Left lung (tissue), 10 donors: ENCODE results near the gene MROH2A. TPM values are rescaled to one million over a fixed set of nuclear protein-coding genes. Genes with fewer than 3 reads are reported as not detected.

Experiments used
- ATAC-seq: fragments of 200-7000 bp; cut with Tn5 transposase; one replicate; pipeline ENCODE4 v1.9.1; 2020; ENCODE audit warnings: moderate library complexity
- DNase-seq, 4 donors: peaks; one replicate each; pipeline ENCODE4 v3.0.0-alpha.2; 2013 to 2020
- H3K27ac ChIP-seq, 2 donors: fragments of 200-600 bp; sonication (generic) in 1 of 2; one replicate each; pipeline versions ENCODE4 v1.5.0 to v1.8.0; 2020 to 2021
- H3K27me3 ChIP-seq, 2 donors: fragments of 200-600 bp; sonication (generic) in 1 of 2; one replicate each; pipeline versions ENCODE4 v1.5.0 to v1.8.0; 2020 to 2021
- H3K36me3 ChIP-seq, 2 donors: fragments of 200-600 bp; sonication (generic) in 1 of 2; one replicate each; pipeline versions ENCODE4 v1.5.0 to v1.8.0; 2020 to 2021
- H3K4me1 ChIP-seq, 2 donors: fragments of 200-600 bp; one replicate each; pipeline ENCODE4 v1.8.0; 2021
- H3K4me3 ChIP-seq, 2 donors: fragments of 200-600 bp; sonication (generic) in 1 of 2; one replicate each; pipeline versions ENCODE4 v1.5.0 to v1.8.0; 2020 to 2021; ENCODE audit warnings: mild to moderate bottlenecking in 1 of 2
- H3K9me3 ChIP-seq, 2 donors: fragments of 200-600 bp; sonication (generic) in 1 of 2; one replicate each; pipeline versions ENCODE4 v1.5.0 to v1.8.0; 2020 to 2021
- CTCF ChIP-seq, 2 donors: fragments of 200-600 bp; sonication (generic) in 1 of 2; IDR thresholded peaks; one replicate each; pipeline versions ENCODE4 v1.5.0 to v1.8.0; 2021; ENCODE audit warnings: antibody characterized with exemption in 2 of 2
- intact Hi-C, 2 donors: fragments of 100-400 bp; cut with DNase I; formaldehyde crosslinking; loops; one replicate each; pipeline versions ENCODE4 v1.11.2 to v1.14.2; 2022
- polyA plus RNA-seq, 6 donors: library from polyadenylated mRNA; unstranded; fragments of 120-200 nt; gene quantifications; one replicate each; pipeline ENCODE4 v1.2.1, GENCODE V29; 2013; ENCODE audit not compliant: insufficient read length in 6 of 6
- total RNA-seq, 2 donors: library from RNA; stranded (reverse); fragmentation: NEBNext Ultra II Directional; extraction: Animal tissue kit (Norgen Biotek cat#: 25700); gene quantifications; one replicate each; pipeline ENCODE4 v1.2.1, GENCODE V29; 2021
- donor health status: DM: no; HTN: yes; CAD: no.
- donor health status: DM: no; HTN: no; CAD: no.

Gene MROH2A
- total and polyA plus RNA-seq, 8 donors = 0.27 to 0.77 (median 0.61) TPM; not detected in 1

- H3K4me3 ChIP-seq = no peak overlapping the region
- H3K27me3 ChIP-seq = peaks cover 0 to 2% of the 10 kb centered on the region in 2 donors
- peaks cover 0 to 25% of the 10 kb centered on the region in 2 donors for H3K36me3 ChIP-seq
- no peaks in the 10 kb centered on the region for H3K9me3 ChIP-seq
- no peak for ATAC-seq
- H3K4me1 ChIP-seq = peaks cover 0 to 17% of the 10 kb centered on the region in 2 donors
- intact Hi-C loops = no loop called here
- no peak for DNase-seq
- no peak overlapping the region for H3K27ac ChIP-seq
- TF ChIP-seq CTCF (IDR thresholded peaks at IDR 0.05) = no peak
Observed at GRCh38 chr2:233848276-233848675, 70.1 kb downstream of the MROH2A start.

GRCh38 chr2:233849607-233850271 lies 71.6 kb downstream of the MROH2A start:
- Histone ChIP-seq H3K9me3 (no peaks in the 10 kb centered on the region), H3K4me1 (peaks cover 4 to 27% of the 10 kb centered on the region in 2 donors), H3K27ac (no peak overlapping the region), H3K27me3 (peaks cover 0 to 9% of the 10 kb centered on the region in 2 donors), H3K36me3 (peaks cover 0 to 12% of the 10 kb centered on the region in 2 donors), H3K4me3 (no peak overlapping the region)
- intact Hi-C loops = no loop called here
- DNase-seq = peak in 1 of 4 donors; percentile 64
- ATAC-seq = no peak
- no peak for TF ChIP-seq CTCF (IDR thresholded peaks at IDR 0.05)

- Histone ChIP-seq H3K36me3 (peaks cover 0 to 11% of the 10 kb centered on the region in 2 donors), H3K27me3 (peaks cover 0 to 9% of the 10 kb centered on the region in 2 donors), H3K4me1 (peaks cover 4 to 34% of the 10 kb centered on the region in 2 donors), H3K27ac (no peak overlapping the region), H3K4me3 (no peak overlapping the region), H3K9me3 (no peaks in the 10 kb centered on the region)
- intact Hi-C loops = no loop called here
- ATAC-seq (no peak), DNase-seq (no peak)
- TF ChIP-seq CTCF (IDR thresholded peaks at IDR 0.05) = no peak
Observed at GRCh38 chr2:233850745-233851144, 72.6 kb downstream of the MROH2A start.

DNA sequence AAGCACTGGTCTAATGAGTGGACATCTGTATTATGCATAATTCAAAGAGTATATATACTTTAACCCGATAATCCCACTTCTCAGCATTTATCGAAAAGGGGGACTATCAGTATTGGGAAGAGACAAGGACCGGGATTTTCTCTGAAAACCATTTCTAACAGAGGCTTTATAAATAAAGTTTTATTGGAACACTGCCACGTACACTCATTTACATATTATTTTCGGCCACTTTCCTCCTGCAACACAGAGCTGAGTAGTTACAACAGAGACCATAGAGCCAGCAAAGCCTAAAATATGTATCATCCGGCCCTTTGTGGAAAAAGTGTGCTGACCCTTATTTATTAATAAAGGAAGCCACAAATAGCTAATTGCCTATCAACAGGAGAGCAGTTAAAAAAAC lies 73.0 kb downstream of the MROH2A start:
- ATAC-seq = no peak

More for the DNA sequence above, 73.0 kb downstream of the MROH2A start:
- Histone ChIP-seq H3K9me3 (no peaks in the 10 kb centered on the region), H3K4me3 (no peak overlapping the region), H3K27ac (no peak overlapping the region), H3K27me3 (peaks cover 0 to 9% of the 10 kb centered on the region in 2 donors), H3K36me3 (peaks cover 0 to 11% of the 10 kb centered on the region in 2 donors), H3K4me1 (peaks cover 4 to 34% of the 10 kb centered on the region in 2 donors)
- intact Hi-C loops = no loop called here
- no peak for DNase-seq
- no peak for TF ChIP-seq CTCF (IDR thresholded peaks at IDR 0.05)
